Fibroblast of skin of abdomen (primary cell): ENCODE data around the gene USP43.

Experiments used
- DNase-seq: peaks from one replicate; pipeline ENCODE4 v3.0.0-alpha.2; 2013

The USP43 gene

GRCh38 chr17:9715503-9716016, 70.2 kb downstream of the USP43 start:
- DNase-seq, result no peak

DNA sequence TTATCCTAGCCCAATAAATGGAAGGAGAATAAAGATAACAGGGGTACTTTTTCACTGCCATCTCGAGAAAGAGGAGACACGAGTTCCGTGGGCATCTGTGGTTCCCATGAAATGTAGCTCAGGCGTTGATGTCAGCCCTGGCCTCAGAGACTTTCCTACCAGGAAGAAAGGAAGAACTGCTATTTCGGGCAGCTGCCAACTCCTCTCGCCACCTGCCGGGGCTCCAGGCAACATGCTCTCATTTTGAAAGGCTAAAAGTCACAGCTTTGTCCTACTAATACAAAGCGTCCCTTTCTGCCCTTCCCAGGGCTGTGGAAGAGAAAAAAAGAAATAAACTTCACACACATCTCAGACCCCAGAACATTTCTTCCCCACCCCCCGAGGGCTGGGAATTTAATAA, 80.3 kb downstream of the USP43 start:
- DNase-seq, result no peak

DNA sequence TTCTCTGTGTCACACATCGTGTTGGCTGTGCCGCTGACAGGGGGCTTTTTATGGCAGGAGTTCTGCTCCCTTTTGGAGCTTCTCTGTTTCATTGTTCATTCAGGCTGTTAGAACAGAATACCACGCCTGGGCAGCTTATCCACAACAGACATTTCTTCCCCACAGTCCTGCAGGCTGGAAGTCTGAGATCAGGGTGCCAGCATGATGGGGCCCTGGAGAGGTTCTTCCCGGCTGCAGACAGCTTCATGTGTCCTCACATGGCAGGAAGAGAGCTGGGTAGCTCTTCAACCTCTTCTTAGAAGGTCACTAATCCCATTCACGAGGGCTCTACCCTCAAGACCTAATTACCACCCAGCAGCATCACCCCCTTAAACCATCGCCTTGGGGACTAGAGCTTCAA, 81.0 kb downstream of the USP43 start:
- no peak for DNase-seq

GRCh38 chr17:9728005-9728404, 82.7 kb downstream of the USP43 start:
- no peak for DNase-seq

GRCh38 chr17:9728564-9728963, 83.2 kb downstream of the USP43 start:
- DNase-seq, result no peak

DNA sequence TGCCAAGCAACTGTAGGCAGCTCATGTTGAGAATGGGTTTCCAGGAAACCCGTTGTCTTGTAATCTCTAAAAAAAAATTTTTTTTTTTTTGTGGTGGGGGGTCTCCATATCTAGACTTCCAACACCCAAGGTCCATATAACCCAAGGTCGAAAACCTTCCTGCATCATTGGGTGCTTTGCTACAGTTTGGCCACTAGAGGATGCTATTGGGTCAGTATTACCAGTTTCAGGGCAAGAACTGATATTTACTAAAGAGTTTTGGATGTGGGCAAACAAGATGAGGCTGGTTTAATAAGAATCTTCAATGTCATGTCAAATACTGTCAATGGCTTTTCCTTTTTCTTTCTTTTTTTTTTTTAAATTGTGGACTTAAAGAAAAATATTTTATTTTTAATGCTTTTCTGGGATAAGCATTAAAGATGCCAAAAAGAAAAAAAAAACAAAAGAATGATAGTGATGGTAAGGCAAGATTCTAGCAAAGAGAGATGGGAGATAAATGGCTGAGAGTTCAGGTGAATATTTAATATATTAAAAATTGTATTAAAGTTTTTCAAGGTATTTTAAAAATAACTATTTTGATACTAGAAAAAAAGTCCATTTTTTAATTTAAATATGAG, 83.8 kb downstream of the USP43 start:
- DNase-seq, result peak; percentile 48

- peak; percentile 18 for DNase-seq
Observed at GRCh38 chr17:9729735-9730420, 84.6 kb downstream of the USP43 start.

DNA sequence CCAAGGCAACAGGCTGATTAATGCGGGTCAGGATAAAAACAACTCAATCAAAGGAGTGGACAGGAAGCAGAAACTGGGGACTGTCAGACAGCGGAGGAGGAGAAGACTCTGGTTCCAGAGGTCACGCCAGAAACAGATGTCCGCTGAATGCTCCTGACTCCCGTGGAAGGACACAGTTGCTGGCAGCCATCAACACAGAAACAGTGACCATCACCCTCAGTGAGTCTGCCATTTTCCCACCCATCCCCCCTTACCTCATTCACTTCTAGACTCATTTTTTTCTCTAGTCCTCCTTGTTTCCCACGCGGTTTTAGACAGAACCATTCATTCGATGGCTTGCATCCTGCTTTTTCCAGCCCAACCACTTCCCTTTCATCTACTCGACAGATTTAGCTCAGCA, 105.2 kb downstream of the USP43 start:
- no peak for DNase-seq

GRCh38 chr17:9755083-9755482, 109.8 kb downstream of the USP43 start:
- peak; percentile 5 for DNase-seq

GRCh38 chr17:9760266-9760665, 114.9 kb downstream of the USP43 start:
- DNase-seq, result no peak

GRCh38 chr17:9763643-9764042, 118.3 kb downstream of the USP43 start:
- DNase-seq, result no peak

DNA sequence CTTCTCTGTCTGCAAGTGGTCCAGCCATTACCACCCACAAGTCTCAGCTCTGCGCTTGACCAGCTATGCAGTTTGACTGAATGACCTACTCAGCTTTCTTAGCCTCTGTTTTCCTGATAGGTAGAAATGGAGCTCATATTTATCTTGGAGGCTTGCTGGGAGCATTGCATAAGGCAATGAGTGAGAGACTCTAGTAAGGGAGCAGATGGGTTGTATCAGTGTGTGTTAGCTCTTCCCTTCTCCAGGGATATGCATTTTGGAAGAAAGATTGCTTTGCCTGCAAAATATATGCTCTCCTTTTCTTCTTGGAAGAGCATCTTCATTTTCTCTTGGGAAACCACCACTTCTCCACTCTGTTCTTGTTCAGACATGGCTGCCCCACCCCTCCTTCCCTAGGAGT, 120.0 kb downstream of the USP43 start:
- no peak for DNase-seq

GRCh38 chr17:9766970-9767369, 121.7 kb downstream of the USP43 start:
- no peak for DNase-seq

GRCh38 chr17:9767432-9767991, 122.2 kb downstream of the USP43 start:
- DNase-seq, result no peak

DNA sequence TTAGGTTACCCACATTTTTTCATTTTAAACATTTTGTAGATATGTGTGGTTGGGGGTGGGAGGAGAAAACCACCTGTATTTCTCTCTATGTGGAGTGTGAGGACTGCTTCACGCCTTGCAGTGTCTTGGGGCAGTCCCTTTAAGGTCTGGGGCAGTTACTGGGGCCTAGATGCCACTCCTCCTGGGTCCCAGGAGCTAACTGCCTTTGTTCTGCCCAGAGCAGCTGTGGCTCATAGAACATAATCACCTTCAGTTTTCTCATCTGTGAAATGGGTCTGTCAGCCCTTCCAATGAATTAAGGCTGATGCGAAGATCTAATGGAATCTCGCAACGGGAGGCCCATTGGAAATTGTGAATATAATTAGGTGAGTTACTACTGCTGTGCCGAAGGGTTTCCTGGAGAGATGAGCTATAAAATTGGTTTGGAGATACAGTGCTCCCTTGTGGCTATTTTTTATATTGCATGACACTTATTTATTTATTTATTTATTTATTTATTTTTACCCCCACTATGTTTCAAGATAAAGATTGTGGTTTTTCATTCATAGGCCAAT, 123.1 kb downstream of the USP43 start:
- peak; percentile 30 for DNase-seq

DNA sequence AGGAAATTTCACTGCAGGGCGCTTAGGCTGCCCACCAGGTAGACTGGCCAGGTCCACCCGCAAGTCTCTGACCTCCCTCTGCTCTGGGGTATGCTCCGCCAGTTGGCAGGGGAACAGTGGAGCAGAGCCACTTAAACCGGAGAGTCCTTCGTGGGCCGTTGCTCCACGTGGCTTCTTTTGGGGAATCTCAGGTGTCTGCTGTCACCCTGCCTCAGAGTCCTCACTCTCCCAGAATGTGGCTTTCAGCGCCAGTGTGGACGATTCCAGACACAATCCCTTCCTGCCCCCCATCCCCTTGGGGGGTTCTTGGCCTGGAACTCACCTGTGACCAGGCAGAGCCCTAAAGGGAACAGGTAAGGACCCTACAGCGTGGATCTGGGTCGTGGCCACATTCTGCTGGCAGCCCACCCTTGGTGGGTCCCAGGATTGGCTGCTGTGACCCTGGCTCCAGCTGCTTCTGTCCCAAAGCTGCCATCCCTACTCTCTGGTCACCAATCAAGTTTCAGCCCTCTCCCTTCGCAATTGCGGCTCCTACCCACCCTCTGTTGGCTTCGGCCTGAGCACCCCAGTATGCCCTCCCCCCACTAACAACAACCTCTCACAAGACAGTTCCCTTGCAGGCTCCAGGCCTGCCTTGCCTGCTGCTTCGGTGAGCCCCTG, 123.8 kb downstream of the USP43 start:
- DNase-seq, result no peak

DNA sequence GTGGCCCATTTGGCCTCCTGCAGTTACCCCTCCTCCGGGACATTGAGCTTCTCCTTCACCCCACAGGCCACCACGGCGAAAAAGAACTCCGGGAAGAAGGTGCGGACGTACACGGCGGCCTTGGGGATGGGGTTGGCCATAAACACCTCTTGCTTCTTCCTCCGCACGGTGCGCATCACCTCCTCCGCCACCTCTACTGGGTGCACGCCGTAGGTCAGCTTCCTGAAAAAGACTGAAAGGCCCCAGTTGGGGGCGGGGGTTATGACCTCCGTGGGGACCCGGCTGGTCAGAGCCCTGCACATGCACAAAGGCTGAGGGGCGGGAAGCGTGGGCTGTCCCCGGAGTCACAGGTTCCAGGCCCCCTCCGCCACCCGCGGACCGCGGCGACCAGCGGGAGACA, 126.1 kb downstream of the USP43 start:
- DNase-seq, result no peak

- no peak for DNase-seq
Observed at GRCh38 chr17:9772658-9773057, 127.3 kb downstream of the USP43 start.

- no peak for DNase-seq
Observed at GRCh38 chr17:9776911-9777310, 131.6 kb downstream of the USP43 start.
